GM19468 (cell line): Measurements from ENCODE around the gene GPR87.

ENCODE experiments used
- ATAC-seq: cut with Tn5 transposase; IDR thresholded peaks from one replicate; pipeline ENCODE4 v1.9.1; 2021; ENCODE audit warnings: mild to moderate bottlenecking, moderate library complexity, moderate number of reproducible peaks; ENCODE audit not compliant: unreplicated experiment; ENCODE audit errors: extremely low read depth

The GPR87 gene

GRCh38 chr3:151285940-151286339 is 30.7 kb downstream of the GPR87 start:
- no peak for ATAC-seq

- ATAC-seq: no peak
Measured at GRCh38 chr3:151283907-151284461, 32.6 kb downstream of the GPR87 start.

GRCh38 chr3:151283387-151283786 is 33.2 kb downstream of the GPR87 start:
- ATAC-seq: no peak

- no peak for ATAC-seq
Measured at GRCh38 chr3:151282921-151283320, 33.7 kb downstream of the GPR87 start.

- ATAC-seq: no peak
Measured at GRCh38 chr3:151281671-151282324, 34.8 kb downstream of the GPR87 start.

GRCh38 chr3:151278230-151278629 is 38.4 kb downstream of the GPR87 start, which contains the start of gene P2RY14:
P2RY14 (minus strand) TSS chr3:151278542; CDS start chr3:151214316, 64,226 bp downstream.
- no peak for ATAC-seq

GRCh38 chr3:151276687-151277042 is 40.0 kb downstream of the GPR87 start:
- ATAC-seq: no peak

- ATAC-seq: no peak
Measured at GRCh38 chr3:151276038-151276686, 40.5 kb downstream of the GPR87 start.

GRCh38 chr3:151275091-151275490 is 41.5 kb downstream of the GPR87 start:
- ATAC-seq: no peak

- ATAC-seq: no peak
Measured at GRCh38 chr3:151269631-151270030, 47.0 kb downstream of the GPR87 start.

- no peak for ATAC-seq
Measured at GRCh38 chr3:151268267-151269235, 48.1 kb downstream of the GPR87 start.

GRCh38 chr3:151267066-151267465 is 49.6 kb downstream of the GPR87 start:
- ATAC-seq: no peak

- peak; percentile 99 for ATAC-seq
Measured at GRCh38 chr3:151265866-151266265, 50.8 kb downstream of the GPR87 start.

GRCh38 chr3:151265166-151265565 is 51.5 kb downstream of the GPR87 start:
- ATAC-seq: no peak

- ATAC-seq: no peak
Measured at GRCh38 chr3:151264605-151265004, 52.0 kb downstream of the GPR87 start.

- no peak for ATAC-seq
Measured at GRCh38 chr3:151262871-151263525, 53.6 kb downstream of the GPR87 start.

GRCh38 chr3:151259664-151260063 is 57.0 kb downstream of the GPR87 start:
- no peak for ATAC-seq

- no peak for ATAC-seq
Measured at GRCh38 chr3:151256749-151257148, 59.9 kb downstream of the GPR87 start.

GRCh38 chr3:151248772-151249337 is 67.8 kb downstream of the GPR87 start:
- no peak for ATAC-seq
